ENCODE data around the gene CREG1.

The CREG1 gene

GRCh38 chr1:167532964-167533824, 20.4 kb downstream of the CREG1 start:
- in situ Hi-C loops (cut with MboI; ENCODE audit: low sequenced_read_pairs): no loop called here

- in situ Hi-C loops (cut with MboI; ENCODE audit: low sequenced_read_pairs): no loop called here
Observed at GRCh38 chr1:167532375-167532774, 21.2 kb downstream of the CREG1 start.

- in situ Hi-C loops (cut with MboI; ENCODE audit: low sequenced_read_pairs): no loop called here
Observed at GRCh38 chr1:167529829-167530474, 23.6 kb downstream of the CREG1 start.

- in situ Hi-C loops (cut with MboI; ENCODE audit: low sequenced_read_pairs): no loop called here
Observed at GRCh38 chr1:167528057-167528728, 25.4 kb downstream of the CREG1 start.

- in situ Hi-C loops (cut with MboI; ENCODE audit: low sequenced_read_pairs): no loop called here
Observed at GRCh38 chr1:167526667-167527383, 26.7 kb downstream of the CREG1 start.

GRCh38 chr1:167524651-167525050, 28.9 kb downstream of the CREG1 start:
- in situ Hi-C loops (cut with MboI; ENCODE audit: low sequenced_read_pairs): no loop called here

- in situ Hi-C loops (cut with MboI; ENCODE audit: low sequenced_read_pairs): no loop called here
Observed at GRCh38 chr1:167522246-167522645, 31.3 kb downstream of the CREG1 start.

- in situ Hi-C loops (cut with MboI; ENCODE audit: low sequenced_read_pairs): no loop called here
Observed at GRCh38 chr1:167520711-167521206, 32.8 kb downstream of the CREG1 start.

GRCh38 chr1:167518331-167518700, 35.2 kb downstream of the CREG1 start, which contains the start of gene CD247:
Gene CD247 (minus strand): TSS chr1:167518529. CDS start chr1:167518465, 64 bp downstream.
- in situ Hi-C loops (cut with MboI; ENCODE audit: low sequenced_read_pairs): no loop called here

GRCh38 chr1:167517535-167518330, 35.8 kb downstream of the CREG1 start:
- in situ Hi-C loops (cut with MboI; ENCODE audit: low sequenced_read_pairs): no loop called here

GRCh38 chr1:167516404-167517388, 36.9 kb downstream of the CREG1 start:
- in situ Hi-C loops (cut with MboI; ENCODE audit: low sequenced_read_pairs): no loop called here

GRCh38 chr1:167515893-167516321, 37.7 kb downstream of the CREG1 start:
- in situ Hi-C loops (cut with MboI; ENCODE audit: low sequenced_read_pairs): no loop called here

- in situ Hi-C loops (cut with MboI; ENCODE audit: low sequenced_read_pairs): no loop called here
Observed at GRCh38 chr1:167515461-167515860, 38.1 kb downstream of the CREG1 start.

- in situ Hi-C loops (cut with MboI; ENCODE audit: low sequenced_read_pairs): no loop called here
Observed at GRCh38 chr1:167514288-167514687, 39.3 kb downstream of the CREG1 start.

- in situ Hi-C loops (cut with MboI; ENCODE audit: low sequenced_read_pairs): no loop called here
Observed at GRCh38 chr1:167512046-167512654, 41.4 kb downstream of the CREG1 start.

GRCh38 chr1:167511374-167511986, 42.1 kb downstream of the CREG1 start:
- in situ Hi-C loops (cut with MboI; ENCODE audit: low sequenced_read_pairs): no loop called here

- in situ Hi-C loops (cut with MboI; ENCODE audit: low sequenced_read_pairs): no loop called here
Observed at GRCh38 chr1:167510881-167511280, 42.7 kb downstream of the CREG1 start.

- in situ Hi-C loops (cut with MboI; ENCODE audit: low sequenced_read_pairs): no loop called here
Observed at GRCh38 chr1:167510244-167510643, 43.3 kb downstream of the CREG1 start.

Measured in hTERT RPE-1 (cell line).